GM13976 (cell line): ENCODE results near the gene CCNY.
"Not testable (repeated sequence)": the region's sequence is repeated elsewhere in the genome, so short reads cannot be mapped to it uniquely, and the experiment has no call there.

Experiments
- DNase-seq: peaks from one replicate; pipeline ENCODE4 v3.0.0; 2012; ENCODE audit warnings: low spot score
- in situ Hi-C: fragments of 300-500 bp; cut with MboI; formaldehyde crosslinking; loops from one replicate; pipeline ENCODE4 v1.12.0; 2022; ENCODE audit warnings: low sequenced_read_pairs, mixed read lengths, inconsistent platforms; ENCODE audit not compliant: unreplicated experiment
- TF ChIP-seq, protein P1 (sequence below): IDR thresholded peaks from 2 replicates; pipeline ENCODE4 v1.5.1; 2012; ENCODE audit warnings: borderline replicate concordance, mild to moderate bottlenecking; ENCODE audit not compliant: insufficient read depth; ENCODE audit errors: extremely low read depth, missing control alignments, control extremely low read depth

CCNY gene

DNA sequence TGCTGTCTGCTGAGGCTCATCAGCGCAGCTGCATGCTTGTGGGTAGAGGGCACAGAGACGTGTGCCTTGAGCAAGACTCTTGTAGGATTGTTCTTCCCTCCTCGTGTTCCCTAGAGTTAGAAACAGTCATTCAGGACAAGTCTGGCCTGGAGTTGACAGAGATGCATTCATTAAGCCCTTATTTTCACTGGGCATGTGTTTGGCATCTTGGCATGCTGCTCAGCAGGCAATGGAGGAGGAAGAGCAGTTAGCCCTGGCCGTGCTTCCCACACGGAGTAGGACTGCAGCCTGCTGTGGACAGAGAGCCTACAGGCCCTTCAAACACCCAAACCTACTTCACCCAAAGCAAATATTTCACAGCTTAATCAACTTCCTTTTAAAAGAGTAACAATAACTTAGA lies 195.8 kb downstream of the CCNY start:
- TF ChIP-seq, protein P1, sequence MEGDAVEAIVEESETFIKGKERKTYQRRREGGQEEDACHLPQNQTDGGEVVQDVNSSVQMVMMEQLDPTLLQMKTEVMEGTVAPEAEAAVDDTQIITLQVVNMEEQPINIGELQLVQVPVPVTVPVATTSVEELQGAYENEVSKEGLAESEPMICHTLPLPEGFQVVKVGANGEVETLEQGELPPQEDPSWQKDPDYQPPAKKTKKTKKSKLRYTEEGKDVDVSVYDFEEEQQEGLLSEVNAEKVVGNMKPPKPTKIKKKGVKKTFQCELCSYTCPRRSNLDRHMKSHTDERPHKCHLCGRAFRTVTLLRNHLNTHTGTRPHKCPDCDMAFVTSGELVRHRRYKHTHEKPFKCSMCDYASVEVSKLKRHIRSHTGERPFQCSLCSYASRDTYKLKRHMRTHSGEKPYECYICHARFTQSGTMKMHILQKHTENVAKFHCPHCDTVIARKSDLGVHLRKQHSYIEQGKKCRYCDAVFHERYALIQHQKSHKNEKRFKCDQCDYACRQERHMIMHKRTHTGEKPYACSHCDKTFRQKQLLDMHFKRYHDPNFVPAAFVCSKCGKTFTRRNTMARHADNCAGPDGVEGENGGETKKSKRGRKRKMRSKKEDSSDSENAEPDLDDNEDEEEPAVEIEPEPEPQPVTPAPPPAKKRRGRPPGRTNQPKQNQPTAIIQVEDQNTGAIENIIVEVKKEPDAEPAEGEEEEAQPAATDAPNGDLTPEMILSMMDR = no peak
- in situ Hi-C loops = no loop called here
- no peak for DNase-seq

GRCh38 chr10:35533565-35533964 lies 197.3 kb downstream of the CCNY start:
- TF ChIP-seq, protein P1 = no peak
- in situ Hi-C loops = no loop called here
- no peak for DNase-seq

GRCh38 chr10:35535136-35535535 lies 198.8 kb downstream of the CCNY start:
- DNase-seq = no peak
- in situ Hi-C loops = no loop called here
- TF ChIP-seq, protein P1 = no peak

DNA sequence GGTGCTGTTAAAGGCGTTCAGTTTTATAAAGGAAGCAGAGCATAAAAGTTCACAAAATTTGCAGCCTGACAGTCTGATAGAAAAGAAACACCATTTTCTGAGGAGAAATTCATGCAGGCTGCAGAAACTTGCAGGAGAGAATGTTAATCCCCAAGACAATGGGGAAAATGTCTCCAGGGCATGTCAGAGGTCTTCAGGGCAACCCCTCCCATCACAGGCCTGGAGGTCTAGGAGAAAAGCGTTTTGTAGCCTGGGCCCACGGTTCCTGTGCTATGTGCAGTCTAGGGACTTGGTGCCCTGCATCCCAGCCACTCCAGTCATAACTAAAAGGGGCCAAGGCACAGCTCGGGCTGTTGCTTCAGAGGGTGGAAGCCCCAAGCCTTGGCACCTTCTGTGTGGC lies 200.5 kb downstream of the CCNY start:
- TF ChIP-seq, protein P1 = no peak
- no peak for DNase-seq
- in situ Hi-C loops = no loop called here

- DNase-seq, in situ Hi-C loops: not testable (repeated sequence)
These were observed 201.6 kb downstream of the CCNY start for GRCh38 chr10:35537925-35538324.

- DNase-seq = no peak
- in situ Hi-C loops = no loop called here
- TF ChIP-seq, protein P1 = no peak
These were observed 204.2 kb downstream of the CCNY start for GRCh38 chr10:35540296-35541164.

DNA sequence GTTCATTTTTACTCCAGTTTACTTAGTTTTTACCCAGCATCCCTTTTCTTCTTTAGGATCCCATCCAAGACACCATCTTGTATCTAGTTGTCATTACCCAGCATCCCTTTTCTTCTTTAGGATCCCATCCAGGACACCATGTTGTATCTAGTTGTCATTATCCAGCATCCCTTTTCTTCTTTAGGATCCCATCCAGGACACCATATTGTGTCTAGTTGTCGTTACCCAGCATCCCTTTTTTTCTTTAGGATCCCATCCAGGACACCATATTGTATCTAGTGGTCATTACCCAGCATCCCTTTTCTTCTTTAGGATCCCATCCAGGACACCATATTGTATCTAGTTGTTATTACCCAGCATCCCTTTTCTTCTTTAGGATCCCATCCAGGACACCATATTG lies 205.4 kb downstream of the CCNY start:
- in situ Hi-C loops = no loop called here
- TF ChIP-seq, protein P1 = no peak

More for the DNA sequence above, 205.4 kb downstream of the CCNY start:
- no peak for DNase-seq
